CD4-positive, alpha-beta T cell treated with Interleukin-4 for 4 hours (primary cell): ENCODE results near the gene PDS5B.
"Not testable (repeated sequence)": the region's sequence is repeated elsewhere in the genome, so short reads cannot be mapped to it uniquely, and the experiment has no call there.

Experiments
- DNase-seq: peaks from one replicate; pipeline ENCODE4 v3.0.0-alpha.2; 2020

Gene PDS5B

GRCh38 chr13:32657309-32657708 is 71.1 kb downstream of the PDS5B start:
- DNase-seq = no peak

GRCh38 chr13:32659736-32660135 is 73.5 kb downstream of the PDS5B start:
- DNase-seq = no peak

GRCh38 chr13:32660227-32660626 is 74.0 kb downstream of the PDS5B start:
- no peak for DNase-seq

GRCh38 chr13:32661685-32662084 is 75.4 kb downstream of the PDS5B start:
- DNase-seq = no peak

- DNase-seq = no peak
Observed at GRCh38 chr13:32663660-32664059, 77.4 kb downstream of the PDS5B start.

- no peak for DNase-seq
Observed at GRCh38 chr13:32666990-32667571, 80.8 kb downstream of the PDS5B start.

- peak; percentile 45 for DNase-seq
Observed at GRCh38 chr13:32669030-32669646, 82.9 kb downstream of the PDS5B start.

GRCh38 chr13:32674503-32674902 is 88.3 kb downstream of the PDS5B start:
- no peak for DNase-seq

- DNase-seq = no peak
Observed at GRCh38 chr13:32676242-32676641, 90.0 kb downstream of the PDS5B start.

GRCh38 chr13:32682130-32682529 is 95.9 kb downstream of the PDS5B start:
- DNase-seq = no peak

- no peak for DNase-seq
Observed at GRCh38 chr13:32682740-32683139, 96.5 kb downstream of the PDS5B start.

GRCh38 chr13:32687275-32687674 is 101.0 kb downstream of the PDS5B start:
- DNase-seq = no peak

- DNase-seq = no peak
Observed at GRCh38 chr13:32695602-32696250, 109.5 kb downstream of the PDS5B start.

- DNase-seq = no peak
Observed at GRCh38 chr13:32707471-32707870, 121.2 kb downstream of the PDS5B start.

GRCh38 chr13:32713397-32713796 is 127.1 kb downstream of the PDS5B start:
- DNase-seq = no peak

- DNase-seq = not testable (repeated sequence)
Observed at GRCh38 chr13:32716201-32716600, 129.9 kb downstream of the PDS5B start.

GRCh38 chr13:32720026-32720425 is 133.8 kb downstream of the PDS5B start:
- no peak for DNase-seq

- not testable (repeated sequence) for DNase-seq
Observed at GRCh38 chr13:32721131-32722034, 135.1 kb downstream of the PDS5B start.

GRCh38 chr13:32722340-32722739 is 136.1 kb downstream of the PDS5B start:
- DNase-seq = no peak

- DNase-seq = no peak
Observed at GRCh38 chr13:32723987-32724386, 137.7 kb downstream of the PDS5B start.

GRCh38 chr13:32726374-32727037 is 140.3 kb downstream of the PDS5B start:
- DNase-seq = no peak

- DNase-seq = no peak
Observed at GRCh38 chr13:32728327-32728726, 142.1 kb downstream of the PDS5B start.

GRCh38 chr13:32729097-32729496 is 142.8 kb downstream of the PDS5B start:
- not testable (repeated sequence) for DNase-seq
